Subcutaneous adipose tissue (tissue), 4 donors: ENCODE results near the gene SMARCD3. TPM values are rescaled to one million over a fixed set of nuclear protein-coding genes. Genes with fewer than 3 reads are reported as not detected.

Source experiments
- total RNA-seq, 4 donors: library from RNA; depleted of rRNA; stranded (reverse); fragments of >200 nt; gene quantifications; one replicate each; pipeline ENCODE4 v1.1.0, GENCODE V29; 2016
- TF ChIP-seq, protein P1 (sequence below): fragments of 450-650 bp; IDR thresholded peaks from one replicate; pipeline ENCODE4 v1.5.1; 2016; ENCODE audit warnings: low read depth, mild to moderate bottlenecking, control low read depth, antibody characterized with exemption, moderate library complexity

Gene SMARCD3
- total RNA-seq, 4 donors from 2014 or later, result 15.9 to 38.2 (median 21.1) TPM

DNA sequence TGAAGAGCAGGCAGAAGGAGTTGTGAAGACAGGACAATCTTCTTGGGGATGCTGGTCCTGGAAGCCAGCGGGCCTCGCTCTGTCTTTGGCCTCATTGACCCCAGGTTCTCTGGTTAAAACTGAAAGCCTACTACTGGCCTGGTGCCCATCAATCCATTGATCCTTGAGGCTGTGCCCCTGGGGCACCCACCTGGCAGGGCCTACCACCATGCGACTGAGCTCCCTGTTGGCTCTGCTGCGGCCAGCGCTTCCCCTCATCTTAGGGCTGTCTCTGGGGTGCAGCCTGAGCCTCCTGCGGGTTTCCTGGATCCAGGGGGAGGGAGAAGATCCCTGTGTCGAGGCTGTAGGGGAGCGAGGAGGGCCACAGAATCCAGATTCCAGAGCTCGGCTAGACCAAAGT, 14.7 kb downstream of the SMARCD3 start:
- TF ChIP-seq, protein P1, sequence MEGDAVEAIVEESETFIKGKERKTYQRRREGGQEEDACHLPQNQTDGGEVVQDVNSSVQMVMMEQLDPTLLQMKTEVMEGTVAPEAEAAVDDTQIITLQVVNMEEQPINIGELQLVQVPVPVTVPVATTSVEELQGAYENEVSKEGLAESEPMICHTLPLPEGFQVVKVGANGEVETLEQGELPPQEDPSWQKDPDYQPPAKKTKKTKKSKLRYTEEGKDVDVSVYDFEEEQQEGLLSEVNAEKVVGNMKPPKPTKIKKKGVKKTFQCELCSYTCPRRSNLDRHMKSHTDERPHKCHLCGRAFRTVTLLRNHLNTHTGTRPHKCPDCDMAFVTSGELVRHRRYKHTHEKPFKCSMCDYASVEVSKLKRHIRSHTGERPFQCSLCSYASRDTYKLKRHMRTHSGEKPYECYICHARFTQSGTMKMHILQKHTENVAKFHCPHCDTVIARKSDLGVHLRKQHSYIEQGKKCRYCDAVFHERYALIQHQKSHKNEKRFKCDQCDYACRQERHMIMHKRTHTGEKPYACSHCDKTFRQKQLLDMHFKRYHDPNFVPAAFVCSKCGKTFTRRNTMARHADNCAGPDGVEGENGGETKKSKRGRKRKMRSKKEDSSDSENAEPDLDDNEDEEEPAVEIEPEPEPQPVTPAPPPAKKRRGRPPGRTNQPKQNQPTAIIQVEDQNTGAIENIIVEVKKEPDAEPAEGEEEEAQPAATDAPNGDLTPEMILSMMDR, result no peak

DNA sequence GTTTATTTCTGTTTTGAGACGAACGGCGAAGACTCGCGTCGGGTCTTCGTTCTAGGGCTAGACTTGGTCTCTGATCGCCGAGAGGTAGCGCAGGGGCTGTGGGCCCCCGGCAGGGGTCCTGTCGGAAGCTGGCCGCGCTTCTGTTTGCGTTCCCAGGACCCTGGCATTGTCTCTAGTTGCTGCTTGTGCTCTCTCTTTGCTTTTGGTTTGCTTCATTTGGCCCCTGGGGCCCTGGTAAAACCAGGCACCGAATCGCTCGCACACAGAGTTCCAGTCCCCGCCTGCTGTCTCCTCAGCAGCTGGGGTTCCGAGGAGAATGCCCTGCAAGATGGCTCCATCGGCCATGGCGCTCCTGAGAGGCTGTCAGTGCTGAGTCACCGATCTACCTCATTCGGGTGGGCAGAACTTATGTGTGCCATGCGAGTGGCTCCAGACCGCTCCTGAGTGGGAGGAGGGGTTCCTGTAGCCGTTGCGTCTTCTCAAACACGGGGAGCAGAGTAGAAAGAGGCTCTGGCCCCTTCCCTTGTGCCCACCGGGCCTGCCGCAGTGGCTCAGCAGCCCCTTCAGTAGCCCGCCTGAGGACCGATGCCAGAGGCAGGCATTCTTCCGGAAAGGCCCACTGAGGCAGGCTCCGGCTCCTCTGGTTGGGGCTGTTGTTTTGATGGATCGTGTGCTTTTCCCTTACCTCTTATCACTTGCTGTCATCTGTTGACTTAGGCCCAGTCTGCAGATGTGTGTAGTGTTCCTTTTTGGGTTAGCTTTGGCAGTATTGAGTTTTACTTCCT, 15.4 kb downstream of the SMARCD3 start:
- TF ChIP-seq, protein P1, result no peak

DNA sequence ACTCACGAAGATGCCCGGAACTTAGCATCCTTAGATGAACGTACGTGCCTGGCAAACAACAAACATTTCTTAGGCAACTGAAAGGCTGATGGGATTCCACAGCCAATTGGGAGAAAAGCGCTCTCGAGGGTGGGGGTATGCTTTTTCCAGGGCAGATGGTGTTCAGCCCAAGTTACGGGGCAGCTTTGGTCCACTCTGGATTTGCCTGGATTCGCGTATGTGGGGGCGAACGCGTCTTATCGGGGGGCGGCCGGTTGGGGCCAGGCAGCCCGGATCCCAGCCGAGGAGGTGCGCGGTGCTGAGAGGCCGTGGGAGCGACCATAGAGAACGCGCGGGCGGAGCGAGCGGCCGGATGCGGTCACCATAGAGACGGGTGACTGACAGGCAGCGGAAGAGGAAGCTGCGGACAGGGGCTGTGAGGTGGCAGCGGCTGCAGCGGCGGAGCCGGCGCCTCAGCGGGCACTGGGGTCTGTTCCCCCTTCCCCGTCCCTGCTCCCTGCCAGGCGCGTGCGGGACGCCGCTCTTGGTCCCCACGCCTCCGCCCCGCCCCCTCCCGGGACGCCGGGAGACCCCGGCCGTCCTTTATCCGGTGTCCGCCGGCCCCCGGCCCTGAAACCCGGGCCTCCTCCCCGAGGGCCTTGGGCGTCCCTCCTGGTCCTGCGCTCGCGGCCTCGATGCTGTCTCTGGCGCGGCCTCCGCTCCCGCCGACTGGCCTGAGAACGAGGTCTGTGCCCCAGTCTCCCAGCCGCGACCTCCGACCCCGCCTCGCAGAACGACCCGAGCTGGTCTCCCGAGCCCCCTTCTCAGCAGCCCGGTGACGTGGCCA, 16.2 kb downstream of the SMARCD3 start, which contains the start of gene CHPF2:
TSS of gene CHPF2 (plus strand) at position 393 of the 826 bp plus-strand sequence. CDS start 1,529 bp downstream, outside the sequence.
- TF ChIP-seq, protein P1, result no peak

DNA sequence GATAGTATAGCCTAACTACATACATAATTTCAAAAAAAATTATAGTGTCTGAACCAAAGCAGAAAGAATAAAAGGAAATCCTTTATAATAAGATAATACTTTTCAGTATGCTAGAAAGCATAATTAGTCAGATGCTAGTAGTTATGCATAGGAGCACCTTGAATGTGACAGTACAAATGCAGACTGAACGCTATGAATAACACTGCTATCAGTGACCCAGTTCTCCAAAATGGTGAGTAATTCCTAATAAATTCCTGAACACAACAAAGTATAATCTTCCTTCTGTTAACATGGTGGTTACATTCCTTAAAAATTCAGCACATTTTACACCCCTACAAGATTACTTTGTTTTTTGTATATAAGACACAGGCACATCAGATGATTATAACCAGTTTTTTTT, 17.4 kb downstream of the SMARCD3 start:
- TF ChIP-seq, protein P1, result no peak

DNA sequence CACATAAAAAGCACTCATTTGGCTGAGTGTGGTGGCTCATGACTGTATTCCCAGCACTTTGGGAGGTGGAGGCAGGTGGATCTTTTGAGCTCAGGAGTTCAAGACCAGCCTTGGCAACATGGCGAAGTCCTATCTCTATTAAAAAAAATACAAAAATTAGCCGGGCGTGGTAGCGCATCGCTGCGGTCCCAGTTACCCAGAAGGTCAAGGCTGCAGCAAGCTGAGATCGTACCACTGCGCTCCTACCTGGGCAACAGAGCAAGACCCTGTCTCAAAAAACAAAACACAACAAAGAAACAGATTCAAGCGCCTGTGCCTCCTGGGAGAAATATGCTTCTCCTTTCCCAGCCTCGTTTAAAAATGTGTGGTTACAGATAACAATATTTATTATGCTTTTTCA, 19.2 kb downstream of the SMARCD3 start:
- TF ChIP-seq, protein P1, result no peak

DNA sequence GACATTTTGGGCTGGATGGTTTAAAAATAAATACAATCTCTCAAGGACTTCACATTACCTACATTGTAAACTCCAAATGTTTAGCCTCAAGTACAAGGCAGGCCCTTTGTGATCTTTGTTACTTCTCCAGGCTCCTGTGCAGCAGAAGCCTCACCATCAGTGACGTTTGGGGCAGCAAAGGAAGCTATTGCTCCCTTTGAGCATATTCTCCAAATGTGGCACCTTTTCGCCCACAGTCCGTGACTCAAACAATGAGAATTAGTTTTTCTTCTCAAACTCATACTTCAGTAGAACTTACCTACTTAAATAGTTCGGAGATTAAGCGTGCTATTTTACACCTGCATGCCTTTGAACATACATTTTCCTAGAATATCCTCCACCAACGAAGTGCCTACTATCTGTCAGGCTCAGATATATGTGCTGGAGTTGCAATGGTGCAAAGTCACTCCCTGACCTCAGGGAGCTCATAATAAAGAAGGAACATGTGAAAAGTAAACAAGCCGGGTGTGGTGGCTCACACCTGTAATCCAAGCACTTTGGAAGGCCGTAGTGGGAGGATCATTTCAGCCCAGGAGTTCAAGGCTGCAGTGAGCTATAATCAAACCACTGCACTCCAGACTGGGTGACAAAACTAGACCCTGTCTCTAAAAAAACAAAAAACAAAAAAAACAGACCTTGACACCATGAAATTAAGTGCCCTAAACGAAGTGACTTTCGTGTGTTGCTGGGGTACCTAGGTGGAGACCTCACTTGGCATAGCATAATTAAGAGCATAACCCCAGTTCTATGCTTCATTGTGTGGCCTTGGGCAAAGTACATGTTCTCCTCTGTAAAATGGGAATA, 20.2 kb downstream of the SMARCD3 start:
- TF ChIP-seq, protein P1, result no peak
